A673 (cell line): ENCODE results near the gene INPP5B.

ENCODE experiments used
- EZH2 ChIP-seq: fragments of 200-600 bp; sonication (generic); IDR thresholded peaks from 2 replicates; pipeline ENCODE4 v1.6.1; 2017; ENCODE audit warnings: borderline replicate concordance, low read depth, mild to moderate bottlenecking, mixed read lengths, antibody characterized with exemption, low read length; ENCODE audit not compliant: poor library complexity, severe bottlenecking
- TF ChIP-seq, protein P1 (sequence below): fragments of 300-800, 200-600 bp; sonication (generic); conservative IDR thresholded peaks from 2 replicates; pipeline ENCODE4 v1.5.1; 2017; ENCODE audit warnings: low read depth, mild to moderate bottlenecking, antibody characterized with exemption, low read length, moderate library complexity, mixed read lengths

DNA sequence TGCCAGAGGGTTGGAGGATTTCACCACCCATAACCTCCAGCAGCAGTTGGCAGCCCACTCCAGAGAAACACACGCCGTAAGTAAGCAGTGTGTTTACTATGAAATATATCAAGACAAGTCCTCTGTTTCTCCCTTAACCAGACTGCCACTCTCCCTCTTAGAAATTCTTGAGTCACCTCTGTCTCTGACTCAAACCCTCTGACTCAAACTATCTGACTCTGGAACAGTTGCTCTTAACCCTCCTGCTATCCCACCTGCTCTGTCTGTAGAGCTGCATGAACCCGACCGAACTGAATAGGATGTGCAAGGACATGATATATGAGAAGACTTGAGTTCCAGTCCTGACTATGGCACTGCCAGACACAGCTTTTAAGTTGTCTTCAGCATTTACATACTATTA, 14.1 kb downstream of the INPP5B start:
- TF ChIP-seq, protein P1, sequence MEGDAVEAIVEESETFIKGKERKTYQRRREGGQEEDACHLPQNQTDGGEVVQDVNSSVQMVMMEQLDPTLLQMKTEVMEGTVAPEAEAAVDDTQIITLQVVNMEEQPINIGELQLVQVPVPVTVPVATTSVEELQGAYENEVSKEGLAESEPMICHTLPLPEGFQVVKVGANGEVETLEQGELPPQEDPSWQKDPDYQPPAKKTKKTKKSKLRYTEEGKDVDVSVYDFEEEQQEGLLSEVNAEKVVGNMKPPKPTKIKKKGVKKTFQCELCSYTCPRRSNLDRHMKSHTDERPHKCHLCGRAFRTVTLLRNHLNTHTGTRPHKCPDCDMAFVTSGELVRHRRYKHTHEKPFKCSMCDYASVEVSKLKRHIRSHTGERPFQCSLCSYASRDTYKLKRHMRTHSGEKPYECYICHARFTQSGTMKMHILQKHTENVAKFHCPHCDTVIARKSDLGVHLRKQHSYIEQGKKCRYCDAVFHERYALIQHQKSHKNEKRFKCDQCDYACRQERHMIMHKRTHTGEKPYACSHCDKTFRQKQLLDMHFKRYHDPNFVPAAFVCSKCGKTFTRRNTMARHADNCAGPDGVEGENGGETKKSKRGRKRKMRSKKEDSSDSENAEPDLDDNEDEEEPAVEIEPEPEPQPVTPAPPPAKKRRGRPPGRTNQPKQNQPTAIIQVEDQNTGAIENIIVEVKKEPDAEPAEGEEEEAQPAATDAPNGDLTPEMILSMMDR = no peak
- TF ChIP-seq EZH2 = no peak
